Adrenal gland (tissue), 12 donors: Measurements from ENCODE around the gene PSMD8. TPM values are rescaled to one million over a fixed set of nuclear protein-coding genes. Genes with fewer than 3 reads are reported as not detected.
A peak's percentile ranks its signal among the peaks of the same experiment; 100 is the strongest.

ENCODE experiments used
- DNase-seq, 7 donors: peaks; one replicate each; pipeline ENCODE4 v3.0.0-alpha.2; 2019 to 2020
- H3K27ac ChIP-seq, 5 donors: fragments of 200-600 bp; sonication (generic) in 4 of 5; 1 replicate in 3 of 5; 2 replicates in 2 of 5; pipeline versions ENCODE4 v1.5.1 to v1.8.0; 2016 to 2020; ENCODE audit warnings: mild to moderate bottlenecking in 1 of 5
- H3K27me3 ChIP-seq: fragments of 200-600 bp; 2 replicates; pipeline ENCODE4 v1.8.0; 2021
- H3K36me3 ChIP-seq, 2 donors: fragments of 200-600 bp; replicated peaks in 1 of 2; 1 replicate in 1 of 2; 2 replicates in 1 of 2; pipeline versions ENCODE4 v1.5.1 to v1.8.0; 2018 to 2022
- H3K4me1 ChIP-seq, 2 donors: fragments of 200-600 bp; replicated peaks in 1 of 2; 1 replicate in 1 of 2; 2 replicates in 1 of 2; pipeline versions ENCODE4 v1.5.1 to v1.8.0; 2018 to 2021
- H3K4me3 ChIP-seq, 4 donors: fragments of 200-600 bp; sonication (generic) in 3 of 4; one replicate each; pipeline ENCODE4 v1.5.1; 2016 to 2018
- H3K9me3 ChIP-seq, 3 donors: fragments of 200-600 bp; sonication (generic) in 1 of 3; replicated peaks in 1 of 3; 1 replicate in 2 of 3; 2 replicates in 1 of 3; pipeline versions ENCODE4 v1.5.1 to v1.8.0; 2016 to 2021
- POLR2A ChIP-seq, 2 donors: fragments of 450-650 bp; IDR thresholded peaks; one replicate each; pipeline ENCODE4 v1.6.1; 2017; ENCODE audit warnings: antibody characterized with exemption in 2 of 2, mild to moderate bottlenecking in 2 of 2, moderate library complexity in 1 of 2
- WGBS, 4 donors: extraction: QIAGEN DNeasy Blood & Tissue Kit in 2 of 4; methylation state at CpG; one replicate each; pipeline versions ENCODE4 v1.1.5 to v1.1.7; 2013 to 2017; 5-methylcytosine and 5-hydroxymethylcytosine counted together
- intact Hi-C, 2 donors: fragments of 100-400 bp; cut with DNase I; formaldehyde crosslinking; loops; one replicate each; pipeline versions ENCODE4 v1.14.1 to v1.15.0; 2022 to 2023
- polyA plus RNA-seq, 3 donors: library from polyadenylated mRNA; stranded (reverse); fragments of 200-250 nt in 2 of 3; fragments of 350-450 nt in 1 of 3; fragmentation: Illumina TruSeq in 1 of 3; extraction: RNeasy Lipid Tissue Mini Kit (QIAGEN cat#74804) in 1 of 3; gene quantifications; one replicate each; pipeline ENCODE4 v1.2.3, GENCODE V29; 2013 to 2014
- total RNA-seq, 9 donors: library from RNA; depleted of rRNA in 4 of 9; stranded (reverse); fragments of >200 nt in 4 of 9; fragments of 120-200 nt in 1 of 9; fragmentation: NEBNext Ultra II Directional in 1 of 9; extraction: Animal tissue kit (Norgen Biotek cat#: 25700) in 1 of 9; gene quantifications; one replicate each; pipeline versions ENCODE4 v1.1.0 to v1.2.4, GENCODE V29; 2013 to 2023
- TF ChIP-seq, protein P1 (sequence below), 6 experiments: fragments of 450-650 bp in 4 of 6; fragments of 200-600 bp in 2 of 6; sonication (generic) in 1 of 6; IDR thresholded peaks; 1 replicate in 5 of 6; 2 replicates in 1 of 6; pipeline versions ENCODE4 v1.5.1 to v1.8.0; 2016 to 2021; ENCODE audit warnings: antibody characterized with exemption in 6 of 6, mild to moderate bottlenecking in 2 of 6, moderate library complexity in 1 of 6
- donor health status: healthy with polysubstance abuse.
- donor health status: Bipolar disorder and iron deficiency.
- donor health status: DM: yes; HTN: yes; CAD: no.
- donor health status: DM: no; HTN: no; CAD: no.
- donor health status: DM: no; HTN: no; CAD: no.
- donor health status: DM: yes; HTN: yes; CAD: no.

PSMD8 gene
- total and polyA plus RNA-seq, 12 donors = 53.1 to 330 (median 205) TPM

DNA sequence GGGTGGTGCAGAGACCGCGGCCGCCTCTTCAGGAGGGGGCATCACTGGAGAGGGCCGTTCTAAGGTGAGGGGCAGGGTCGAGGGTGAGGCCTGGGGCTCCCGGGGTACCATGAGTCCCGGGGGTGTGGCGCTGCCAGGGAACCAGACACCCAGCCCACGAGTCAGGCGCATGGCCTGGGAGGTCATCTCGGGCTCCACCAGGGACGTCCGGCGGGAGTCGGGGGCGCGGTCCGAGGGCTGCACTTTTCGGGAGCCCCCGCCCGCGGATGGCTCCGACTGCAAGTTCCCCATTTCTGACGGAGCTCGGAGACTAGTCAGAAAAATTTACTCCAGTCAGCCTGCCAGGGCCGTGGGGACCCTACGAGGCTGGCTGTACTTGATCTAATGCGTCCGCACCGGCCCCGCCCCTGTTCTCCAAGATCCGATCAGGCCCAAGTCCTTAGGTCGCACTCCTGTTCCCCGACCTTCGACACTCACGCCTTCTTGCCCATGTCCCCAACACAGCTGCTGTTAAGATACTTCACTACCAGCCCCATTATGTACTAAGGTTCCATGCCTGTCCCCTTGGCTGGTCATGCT lies 12.7 kb downstream of the PSMD8 start:
- peaks cover 0 to 20% of the 10 kb centered on the region in 2 donors for H3K36me3 ChIP-seq
- intact Hi-C loops = no loop called here
- no peak for TF ChIP-seq POLR2A (IDR thresholded peaks at IDR 0.05)
- TF ChIP-seq, protein P1, sequence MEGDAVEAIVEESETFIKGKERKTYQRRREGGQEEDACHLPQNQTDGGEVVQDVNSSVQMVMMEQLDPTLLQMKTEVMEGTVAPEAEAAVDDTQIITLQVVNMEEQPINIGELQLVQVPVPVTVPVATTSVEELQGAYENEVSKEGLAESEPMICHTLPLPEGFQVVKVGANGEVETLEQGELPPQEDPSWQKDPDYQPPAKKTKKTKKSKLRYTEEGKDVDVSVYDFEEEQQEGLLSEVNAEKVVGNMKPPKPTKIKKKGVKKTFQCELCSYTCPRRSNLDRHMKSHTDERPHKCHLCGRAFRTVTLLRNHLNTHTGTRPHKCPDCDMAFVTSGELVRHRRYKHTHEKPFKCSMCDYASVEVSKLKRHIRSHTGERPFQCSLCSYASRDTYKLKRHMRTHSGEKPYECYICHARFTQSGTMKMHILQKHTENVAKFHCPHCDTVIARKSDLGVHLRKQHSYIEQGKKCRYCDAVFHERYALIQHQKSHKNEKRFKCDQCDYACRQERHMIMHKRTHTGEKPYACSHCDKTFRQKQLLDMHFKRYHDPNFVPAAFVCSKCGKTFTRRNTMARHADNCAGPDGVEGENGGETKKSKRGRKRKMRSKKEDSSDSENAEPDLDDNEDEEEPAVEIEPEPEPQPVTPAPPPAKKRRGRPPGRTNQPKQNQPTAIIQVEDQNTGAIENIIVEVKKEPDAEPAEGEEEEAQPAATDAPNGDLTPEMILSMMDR (IDR thresholded peaks at IDR 0.05) = no peak
- peak in 1 of 7 donors; percentile 20 for DNase-seq
- peak overlapping the region in 1 of 4 donors; percentile 58 for H3K4me3 ChIP-seq
- WGBS, 4 donors = 7 to 12% (median 9%) methylated on average over 4 to 36 of the region's 36 CpGs
- no peaks in the 10 kb centered on the region for H3K27me3 ChIP-seq
- H3K4me1 ChIP-seq = peaks cover 14 to 29% of the 10 kb centered on the region in 2 donors
- no peaks in the 10 kb centered on the region for H3K9me3 ChIP-seq
- peak overlapping the region in 2 of 5 donors; percentile 62 to 81 for H3K27ac ChIP-seq

DNA sequence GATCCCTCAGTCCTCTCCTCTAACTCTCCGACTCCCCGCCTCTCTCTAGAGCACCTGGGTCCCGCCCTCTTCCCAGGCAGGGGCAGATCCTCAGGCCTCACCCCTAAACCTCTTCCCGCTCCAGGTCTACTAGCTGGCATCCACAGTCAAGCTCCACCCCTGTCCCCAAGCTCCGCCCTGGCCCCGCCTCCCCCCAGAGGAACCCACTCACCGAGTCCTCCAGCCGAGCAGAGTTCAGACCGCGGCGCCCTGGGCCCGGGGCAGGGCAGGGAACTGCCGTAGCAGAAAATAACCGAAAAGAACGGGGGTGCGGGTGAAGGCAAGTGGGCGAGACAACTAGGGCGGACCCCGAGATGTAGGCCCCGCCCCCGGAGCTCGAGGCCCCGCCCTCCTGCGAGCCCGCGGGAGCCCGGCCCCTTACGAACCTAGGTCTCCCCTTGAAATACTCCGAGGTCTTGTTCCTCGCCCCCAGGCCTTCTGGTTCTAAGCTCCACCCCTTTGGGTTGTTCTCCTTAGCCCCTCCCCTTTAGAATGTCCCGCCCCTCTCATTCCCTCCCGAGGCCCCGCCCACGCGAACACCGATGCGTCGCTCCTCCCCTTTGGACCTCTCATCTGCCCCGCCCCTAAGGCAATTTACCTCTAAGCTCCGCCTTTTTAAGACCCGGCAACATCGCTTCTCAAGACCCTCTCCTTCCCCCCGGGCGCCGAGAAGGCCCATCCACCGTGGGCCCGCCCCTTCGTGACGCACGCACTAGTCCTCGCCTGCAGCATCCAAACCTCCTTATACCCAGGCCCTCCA lies 13.4 kb downstream of the PSMD8 start, which contains the start of gene GGN:
TSS of gene GGN (minus strand) at position 485 of the 799 bp plus-strand sequence. CDS start 773 bp downstream, outside the sequence.
- 1 to 2% (median 2%) methylated on average over 46 to 51 of the region's 51 CpGs for WGBS, 4 donors
- Histone ChIP-seq H3K4me3 (peak within 1 kb of the TSS in 2 of 4 donors; percentile 22 to 58), H3K27me3 (no peaks in the 10 kb centered on the region), H3K9me3 (no peaks in the 10 kb centered on the region), H3K36me3 (peaks cover 0 to 13% of the 10 kb centered on the region in 2 donors), H3K27ac (peak within 1 kb of the TSS in 2 of 5 donors; percentile 62 to 81), H3K4me1 (peaks cover 14 to 29% of the 10 kb centered on the region in 2 donors)
- TF ChIP-seq, protein P1 (IDR thresholded peaks at IDR 0.05) = no peak
- peak in 1 of 2 donors; percentile 30 for TF ChIP-seq POLR2A (IDR thresholded peaks at IDR 0.05)
- intact Hi-C loops = no loop called here
- DNase-seq = peak; percentile 70 to 90 (median 82)

DNA sequence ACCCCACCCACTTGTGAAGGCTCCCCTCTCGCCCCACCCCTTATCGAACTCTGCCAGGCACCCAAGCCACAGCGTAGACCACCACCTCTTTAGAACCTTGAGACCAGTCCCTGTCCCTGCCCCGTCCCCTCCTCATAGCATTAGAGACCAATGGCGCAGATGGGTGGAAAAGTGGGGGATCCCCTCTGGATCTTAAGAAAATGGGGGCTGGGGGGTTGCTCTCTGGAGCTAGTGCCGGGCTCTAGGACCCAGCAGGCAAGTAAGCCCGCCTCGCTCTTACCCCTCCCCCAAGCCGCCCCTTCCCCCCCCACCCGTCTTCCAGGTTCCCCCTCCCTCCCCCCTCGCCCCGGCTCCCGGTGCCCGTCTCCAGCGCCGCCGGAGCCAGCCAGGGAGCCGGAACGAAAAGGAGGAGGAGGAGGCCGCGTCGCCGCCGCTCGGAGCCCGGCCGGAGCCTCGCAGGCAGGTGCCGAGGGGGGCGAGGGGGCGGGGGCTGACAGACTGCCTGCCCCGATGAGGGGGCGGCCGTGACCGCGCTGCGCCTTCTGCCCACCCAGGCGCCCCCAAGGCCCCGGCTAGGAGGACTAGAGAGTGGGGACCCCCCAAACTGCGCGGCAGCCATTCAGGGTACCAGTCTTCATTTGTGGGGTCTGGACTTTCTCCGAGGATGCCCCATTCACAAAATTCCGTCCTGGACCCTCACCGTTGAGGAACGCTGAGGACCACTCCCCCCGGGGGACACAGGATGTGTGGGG lies 14.2 kb downstream of the PSMD8 start, which contains the start of gene SPRED3:
TSS of gene SPRED3 (plus strand) at position 349 of the 752 bp plus-strand sequence. CDS start 1,606 bp downstream, outside the sequence.
- WGBS, 4 donors = 0 to 3% (median 1%) methylated on average over 6 to 41 of the region's 46 CpGs
- peaks cover 0 to 6% of the 10 kb centered on the region in 2 donors for H3K36me3 ChIP-seq
- H3K4me1 ChIP-seq = peaks cover 14 to 29% of the 10 kb centered on the region in 2 donors
- peak in 5 of 7 donors; percentile 39 to 67 (median 49) for DNase-seq
- H3K27me3 ChIP-seq = no peaks in the 10 kb centered on the region
- intact Hi-C loops = no loop called here
- peak within 1 kb of the TSS in 2 of 4 donors; percentile 22 to 58 for H3K4me3 ChIP-seq
- no peak for TF ChIP-seq POLR2A (IDR thresholded peaks at IDR 0.05)
- TF ChIP-seq, protein P1 (IDR thresholded peaks at IDR 0.05) = no peak
- no peaks in the 10 kb centered on the region for H3K9me3 ChIP-seq
- H3K27ac ChIP-seq = peak within 1 kb of the TSS in 2 of 5 donors; percentile 62 to 81
